H1 (cell line): ENCODE measurements around the gene PUS3. TPM values are rescaled to one million over a fixed set of nuclear protein-coding genes. Genes with fewer than 3 reads are reported as not detected.

Source experiments
- BRCA1 ChIP-seq: IDR thresholded peaks from 2 replicates; pipeline ENCODE4 v1.6.1; 2012; ENCODE audit warnings: low read depth, low read length, improper control_type of control experiment
- KDM5A ChIP-seq: fragments of 200-600 bp; IDR thresholded peaks from 2 replicates; pipeline ENCODE4 v1.7.1; 2012; ENCODE audit warnings: mild to moderate bottlenecking, low read length, inconsistent platforms, mixed read lengths
- PHF8 ChIP-seq: fragments of 200-600 bp; sonication (generic); conservative IDR thresholded peaks from 2 replicates; pipeline ENCODE4 v1.7.1; 2012; ENCODE audit warnings: low read depth, mild to moderate bottlenecking, inconsistent platforms, low read length, moderate library complexity
- RNF2 ChIP-seq: fragments of 200-900, 300-1000 bp; sonication (generic); IDR thresholded peaks from 2 replicates; pipeline ENCODE4 v1.7.1; 2016; ENCODE audit warnings: borderline replicate concordance, low read depth, mild to moderate bottlenecking, antibody characterized with exemption, low read length; ENCODE audit not compliant: poor library complexity, severe bottlenecking; ENCODE audit errors: missing control alignments
- SIX5 ChIP-seq: IDR thresholded peaks from 2 replicates; pipeline ENCODE4 v1.6.1; 2011; ENCODE audit warnings: mild to moderate bottlenecking, low read depth, low read length
- TAF1 ChIP-seq: IDR thresholded peaks from 2 replicates; pipeline ENCODE4 v1.6.1; 2011; ENCODE audit warnings: mild to moderate bottlenecking, low read depth, low read length
- polyA plus RNA-seq, 7 experiments: library from polyadenylated mRNA; depleted of rRNA in 3 of 7; stranded (reverse) in 5 of 7; unstranded in 2 of 7; fragments of >200 nt in 5 of 7; fragments of 200-250 nt in 2 of 7; gene quantifications; 1 replicate in 5 of 7; 2 replicates in 1 of 7; 4 replicates in 1 of 7; pipeline versions ENCODE4 v1.2.1 to v1.2.3, GENCODE V29; 2011 to 2013; ENCODE audit warnings: missing spikeins in 2 of 7, mixed read lengths in 2 of 7
- total RNA-seq: library from RNA; stranded (reverse); fragmentation: NEBNext Ultra II Directional; extraction: Animal tissue kit (Norgen Biotek cat#: 25700); gene quantifications from 2 replicates; pipeline ENCODE4 v1.2.1, GENCODE V29; 2021
- TF ChIP-seq, protein P1 (sequence below), 3 experiments: IDR thresholded peaks; 1 replicate in 2 of 3; 2 replicates in 1 of 3; pipeline versions ENCODE4 v1.5.1 to v1.6.1; 2011; ENCODE audit warnings: low read length in 3 of 3, mild to moderate bottlenecking in 3 of 3, inconsistent platforms in 2 of 3, low read depth in 1 of 3, moderate library complexity in 1 of 3; ENCODE audit not compliant: insufficient read depth in 1 of 3; ENCODE audit errors: control extremely low read depth in 1 of 3

The PUS3 gene
- total and polyA plus RNA-seq, 2 of the 8 experiments (the other 6 are each of a cell fraction or from before 2014, with no cell fraction given): 8.7 to 22.6 TPM

DNA sequence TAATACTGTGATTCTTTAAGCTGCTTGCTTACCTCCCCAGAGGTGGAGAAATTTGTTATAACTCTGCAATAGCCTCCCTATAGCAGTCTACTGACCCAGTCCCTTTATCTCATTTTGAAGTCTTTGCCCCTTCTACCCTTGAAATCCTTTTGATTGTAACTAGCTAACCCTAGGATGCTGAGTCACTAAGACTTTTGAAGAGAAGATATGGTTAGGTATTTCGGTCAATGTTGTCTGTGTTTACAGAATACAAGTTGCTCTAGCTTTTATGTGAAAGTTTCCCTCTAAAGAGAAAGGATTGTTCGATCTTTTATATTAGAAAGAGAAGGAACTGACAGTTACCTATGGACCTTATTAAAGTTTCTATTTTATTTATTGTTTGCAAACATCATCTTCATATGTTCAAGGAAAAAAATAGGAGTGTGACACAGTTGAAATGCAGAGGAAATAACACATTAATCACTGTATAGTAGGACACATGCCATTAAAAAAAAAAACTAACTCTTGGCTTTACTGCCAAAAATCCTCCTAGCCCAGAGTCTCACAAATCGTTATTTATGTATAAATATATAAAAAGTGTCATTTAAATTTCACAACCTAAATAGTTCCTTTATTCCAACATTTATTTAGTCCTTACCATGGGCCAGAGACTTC lies 12.4 kb downstream of the PUS3 start (continued):
- TF ChIP-seq SIX5 (no peak), TAF1 (no peak), RNF2 (no peak), KDM5A (no peak), BRCA1 (no peak), PHF8 (no peak)
- TF ChIP-seq, protein P1, sequence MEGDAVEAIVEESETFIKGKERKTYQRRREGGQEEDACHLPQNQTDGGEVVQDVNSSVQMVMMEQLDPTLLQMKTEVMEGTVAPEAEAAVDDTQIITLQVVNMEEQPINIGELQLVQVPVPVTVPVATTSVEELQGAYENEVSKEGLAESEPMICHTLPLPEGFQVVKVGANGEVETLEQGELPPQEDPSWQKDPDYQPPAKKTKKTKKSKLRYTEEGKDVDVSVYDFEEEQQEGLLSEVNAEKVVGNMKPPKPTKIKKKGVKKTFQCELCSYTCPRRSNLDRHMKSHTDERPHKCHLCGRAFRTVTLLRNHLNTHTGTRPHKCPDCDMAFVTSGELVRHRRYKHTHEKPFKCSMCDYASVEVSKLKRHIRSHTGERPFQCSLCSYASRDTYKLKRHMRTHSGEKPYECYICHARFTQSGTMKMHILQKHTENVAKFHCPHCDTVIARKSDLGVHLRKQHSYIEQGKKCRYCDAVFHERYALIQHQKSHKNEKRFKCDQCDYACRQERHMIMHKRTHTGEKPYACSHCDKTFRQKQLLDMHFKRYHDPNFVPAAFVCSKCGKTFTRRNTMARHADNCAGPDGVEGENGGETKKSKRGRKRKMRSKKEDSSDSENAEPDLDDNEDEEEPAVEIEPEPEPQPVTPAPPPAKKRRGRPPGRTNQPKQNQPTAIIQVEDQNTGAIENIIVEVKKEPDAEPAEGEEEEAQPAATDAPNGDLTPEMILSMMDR (IDR thresholded peaks at IDR 0.05; ENCODE audit: control extremely low read depth in 1 of 3, insufficient read depth in 1 of 3, low read depth in 1 of 3, low read length in 3 of 3): no peak
- TF ChIP-seq, all 59 proteins: peak for 0
